ENCODE results near the gene SESN1.

The SESN1 gene

DNA sequence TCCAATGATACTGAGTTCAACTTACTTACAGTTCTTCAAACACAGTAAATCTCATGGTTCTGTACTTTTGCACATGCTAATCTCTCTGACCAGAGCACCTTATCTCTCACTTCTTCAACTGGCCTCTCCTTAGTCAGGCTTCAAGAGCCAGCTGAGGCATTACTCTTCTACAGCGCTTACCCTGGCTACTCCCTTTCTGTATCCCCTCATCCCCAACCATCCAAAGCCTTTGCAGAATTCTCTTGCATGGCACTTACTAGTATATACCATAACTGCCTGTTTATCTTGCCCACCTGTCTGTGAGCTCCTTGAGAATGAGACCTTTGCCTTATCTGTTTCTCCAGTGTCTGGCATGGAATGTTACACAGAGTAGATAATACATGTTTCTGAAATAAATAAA lies 49.2 kb downstream of the SESN1 start:
- no peak for ATAC-seq (replicated peaks)
- Mint-ChIP-seq H3K27ac (no peak overlapping the region), H3K9me3 (peaks cover 4% of the 10 kb centered on the region in 2 donors), H3K27me3 (no peaks in the 10 kb centered on the region), H3K4me3 (no peak overlapping the region), H3K36me3 (peaks cover 0 to 3% of the 10 kb centered on the region in 2 donors), H3K4me1 (peaks cover 6 to 8% of the 10 kb centered on the region in 2 donors)
- no peak for DNase-seq

DNA sequence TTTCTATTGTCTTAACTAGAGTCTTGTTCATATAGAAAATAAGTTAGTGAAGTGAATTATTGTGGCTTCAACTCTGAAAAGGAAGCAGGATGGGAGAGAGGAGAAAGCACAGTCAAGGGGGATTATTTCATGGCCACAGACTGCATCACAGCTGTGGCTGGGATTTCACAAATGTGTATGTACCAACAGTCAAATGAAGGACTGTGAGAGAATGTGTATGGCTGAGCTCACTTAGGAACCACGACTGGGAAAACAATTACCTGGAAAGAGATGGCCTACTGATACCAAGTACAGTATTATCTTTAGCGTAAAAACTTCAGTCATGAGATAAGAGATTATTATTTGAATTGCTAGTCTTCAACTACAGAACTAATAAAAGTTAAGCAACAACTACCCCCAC lies 54.9 kb downstream of the SESN1 start:
- no peak overlapping the region for H3K4me3 Mint-ChIP-seq
- H3K9me3 Mint-ChIP-seq = peaks cover 0 to 3% of the 10 kb centered on the region in 2 donors
- H3K4me1 Mint-ChIP-seq = peaks cover 16 to 30% of the 10 kb centered on the region in 2 donors
- H3K36me3 Mint-ChIP-seq = no peaks in the 10 kb centered on the region
- peak in 1 of 2 donors; percentile 74 for ATAC-seq (replicated peaks)
- DNase-seq = no peak
- no peak overlapping the region for H3K27ac Mint-ChIP-seq
- H3K27me3 Mint-ChIP-seq = no peaks in the 10 kb centered on the region

DNA sequence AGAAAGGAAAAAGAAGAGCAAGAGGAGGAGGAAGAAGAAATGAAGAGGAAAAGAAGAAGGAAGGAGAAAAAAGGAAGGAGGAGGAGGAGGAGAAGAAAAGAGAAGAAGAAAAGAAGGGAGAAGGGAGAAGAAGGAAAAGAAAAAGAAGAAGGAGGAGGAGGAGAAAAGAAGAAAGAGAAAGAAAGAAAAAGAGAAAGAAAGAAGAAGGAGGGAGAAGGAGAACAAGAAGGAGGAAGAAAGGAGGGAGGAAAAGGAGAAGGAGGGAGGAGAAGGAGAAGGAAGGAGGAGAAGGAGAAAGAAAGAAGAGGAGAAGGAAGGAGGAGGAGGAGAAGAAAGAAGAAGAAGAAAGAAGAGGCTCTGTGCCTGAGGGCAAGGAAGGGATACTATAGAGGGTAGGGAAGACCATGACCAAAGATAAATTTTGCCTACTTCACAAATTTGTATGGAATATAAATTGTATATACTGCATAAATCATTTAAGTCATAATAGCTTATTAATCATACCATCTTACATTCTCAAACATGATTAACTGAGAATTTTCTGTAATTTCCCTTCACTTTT lies 55.7 kb downstream of the SESN1 start:
- Mint-ChIP-seq H3K4me1 (peaks cover 16 to 30% of the 10 kb centered on the region in 2 donors), H3K9me3 (peaks cover 0 to 3% of the 10 kb centered on the region in 2 donors), H3K27me3 (no peaks in the 10 kb centered on the region), H3K36me3 (no peaks in the 10 kb centered on the region), H3K4me3 (no peak overlapping the region), H3K27ac (no peak overlapping the region)
- ATAC-seq (replicated peaks) (no peak), DNase-seq (no peak)

DNA sequence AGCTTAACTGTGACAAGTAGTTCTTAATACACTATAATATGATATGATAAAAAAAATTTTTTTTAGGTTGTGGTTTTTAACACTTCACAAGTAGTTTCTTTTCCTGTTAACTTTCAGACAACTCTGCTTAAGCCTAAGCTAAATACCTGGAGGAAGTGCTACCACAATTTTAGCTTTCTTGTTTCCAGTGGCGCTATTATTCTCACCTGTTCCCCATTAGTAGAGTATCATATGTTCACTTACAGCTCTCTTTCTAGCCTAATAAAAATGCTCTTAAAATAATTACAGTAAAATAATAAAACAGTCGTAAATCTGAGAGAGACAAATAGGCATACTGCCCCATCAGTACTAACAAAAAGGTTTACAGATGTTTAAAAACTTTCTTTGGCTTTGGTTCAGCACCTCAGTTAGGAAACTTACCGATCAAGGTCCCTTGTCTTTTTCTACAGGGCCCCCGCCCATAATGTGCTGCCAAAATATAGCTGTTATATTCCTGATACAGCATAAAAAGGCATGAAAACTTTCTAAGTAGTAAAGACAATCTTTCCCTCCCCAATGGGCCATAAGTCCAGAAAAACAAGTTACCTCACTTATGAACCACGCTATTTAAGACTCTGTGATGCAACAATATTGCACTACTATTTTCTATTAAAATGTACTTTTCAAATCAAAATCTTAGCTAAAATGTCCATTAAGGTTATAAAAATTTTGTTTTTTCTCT lies 57.9 kb downstream of the SESN1 start:
- peak in 1 of 2 donors; percentile 50 for ATAC-seq (replicated peaks)
- Mint-ChIP-seq H3K4me3 (no peak overlapping the region), H3K9me3 (peaks cover 0 to 3% of the 10 kb centered on the region in 2 donors), H3K36me3 (no peaks in the 10 kb centered on the region), H3K27me3 (no peaks in the 10 kb centered on the region), H3K27ac (no peak overlapping the region), H3K4me1 (peaks cover 15 to 30% of the 10 kb centered on the region in 2 donors)
- no peak for DNase-seq

DNA sequence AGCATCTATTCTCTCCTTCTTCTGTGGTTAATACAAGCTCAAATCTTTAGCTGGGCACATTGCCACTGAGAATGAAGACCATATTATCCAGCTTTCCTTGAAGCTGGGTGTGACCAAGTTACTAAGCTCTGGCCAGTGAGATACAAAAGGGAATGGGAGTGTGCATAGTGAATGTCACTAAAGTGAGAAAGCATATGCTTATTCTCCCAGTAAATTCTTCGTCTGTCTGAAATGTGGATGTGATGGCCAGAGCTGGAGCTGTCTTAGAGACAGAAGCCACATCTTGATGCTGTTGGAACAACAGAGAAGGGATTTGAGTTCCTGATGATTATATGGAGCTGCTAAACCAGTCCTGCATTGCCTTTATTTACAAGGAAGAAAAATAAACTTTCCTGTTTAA lies 60.1 kb downstream of the SESN1 start:
- Mint-ChIP-seq H3K4me1 (peaks cover 12 to 26% of the 10 kb centered on the region in 2 donors), H3K4me3 (no peak overlapping the region)

DNA sequence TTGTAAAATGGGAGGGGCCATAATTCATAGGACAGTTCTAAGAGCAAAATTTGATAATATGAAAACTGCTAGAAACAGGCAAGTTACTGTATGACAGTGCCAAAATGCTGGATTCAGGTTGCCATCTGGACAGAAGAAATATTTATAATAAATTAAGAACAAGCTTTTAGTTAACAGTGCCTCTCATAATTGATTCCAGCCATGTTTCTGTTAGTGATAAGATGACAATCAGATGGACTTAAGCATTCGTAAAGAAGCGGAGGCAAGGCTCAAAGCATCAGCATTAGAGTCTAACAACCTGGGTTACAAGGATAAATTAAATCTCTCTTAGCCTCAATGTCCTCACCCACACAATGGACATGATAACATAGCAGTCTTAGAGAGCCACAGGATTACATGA lies 61.0 kb downstream of the SESN1 start:
- H3K4me3 Mint-ChIP-seq = no peak overlapping the region
- peaks cover 10 to 20% of the 10 kb centered on the region in 2 donors for H3K4me1 Mint-ChIP-seq
- ATAC-seq (replicated peaks) (no peak), DNase-seq (no peak)
- peaks cover 0 to 3% of the 10 kb centered on the region in 2 donors for H3K9me3 Mint-ChIP-seq
- H3K27ac Mint-ChIP-seq = no peak overlapping the region
- H3K27me3 Mint-ChIP-seq = no peaks in the 10 kb centered on the region
- H3K36me3 Mint-ChIP-seq = no peaks in the 10 kb centered on the region

More for the DNA sequence above, 60.1 kb downstream of the SESN1 start:
- no peak for ATAC-seq (replicated peaks)
- no peak overlapping the region for H3K27ac Mint-ChIP-seq
- H3K27me3 Mint-ChIP-seq = no peaks in the 10 kb centered on the region
- H3K36me3 Mint-ChIP-seq = no peaks in the 10 kb centered on the region
- no peak for DNase-seq
- peaks cover 0 to 3% of the 10 kb centered on the region in 2 donors for H3K9me3 Mint-ChIP-seq

DNA sequence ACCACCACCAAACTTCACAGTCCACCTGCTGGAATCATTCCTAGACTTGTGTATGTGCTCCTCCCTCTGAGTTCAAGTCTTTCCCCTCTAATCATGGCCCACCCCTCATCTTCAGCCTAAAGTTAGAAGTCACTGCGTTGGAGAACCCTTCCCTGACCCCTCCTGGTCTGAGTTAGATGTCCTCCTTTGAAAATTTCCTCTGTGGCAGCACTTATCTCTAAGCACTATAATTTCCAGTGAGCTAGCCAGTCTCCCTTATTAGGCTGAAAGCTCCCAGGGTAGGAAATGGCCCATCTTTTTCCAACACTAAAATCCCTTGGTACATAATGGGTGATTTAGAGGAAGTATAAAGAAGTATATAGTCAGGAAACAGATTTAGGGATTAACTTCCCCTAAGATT lies 63.2 kb downstream of the SESN1 start:
- no peaks in the 10 kb centered on the region for H3K27me3 Mint-ChIP-seq
- H3K36me3 Mint-ChIP-seq = no peaks in the 10 kb centered on the region
- ATAC-seq (replicated peaks) = no peak
- no peak for DNase-seq
- peaks cover 3 to 4% of the 10 kb centered on the region in 2 donors for H3K4me1 Mint-ChIP-seq
- H3K27ac Mint-ChIP-seq = no peak overlapping the region
- H3K9me3 Mint-ChIP-seq = peaks cover 0 to 2% of the 10 kb centered on the region in 2 donors
- no peak overlapping the region for H3K4me3 Mint-ChIP-seq

DNA sequence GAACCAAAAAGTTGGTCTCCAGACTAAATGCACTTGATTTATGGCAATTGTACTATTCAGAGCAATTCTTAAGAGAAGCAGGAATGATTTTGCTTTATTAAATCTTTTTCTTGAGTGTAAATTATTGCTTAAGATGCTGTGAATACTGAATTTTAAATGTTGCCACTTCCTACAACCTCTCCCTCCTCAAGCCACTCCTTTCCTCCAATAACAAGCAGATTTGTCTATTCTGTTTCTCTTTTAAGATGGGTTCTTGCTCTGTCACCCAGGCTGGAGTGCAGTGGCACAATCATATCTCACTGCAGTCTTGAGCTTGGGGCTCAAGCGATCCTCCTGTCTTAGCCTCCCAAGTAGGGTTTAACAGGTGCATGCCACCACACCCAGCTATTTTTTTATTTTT lies 65.3 kb downstream of the SESN1 start:
- ATAC-seq (replicated peaks) = no peak
- Mint-ChIP-seq H3K4me3 (no peak overlapping the region), H3K27ac (no peak overlapping the region), H3K9me3 (no peaks in the 10 kb centered on the region), H3K27me3 (no peaks in the 10 kb centered on the region), H3K4me1 (peaks cover 7 to 21% of the 10 kb centered on the region in 2 donors), H3K36me3 (no peaks in the 10 kb centered on the region)
- no peak for DNase-seq

DNA sequence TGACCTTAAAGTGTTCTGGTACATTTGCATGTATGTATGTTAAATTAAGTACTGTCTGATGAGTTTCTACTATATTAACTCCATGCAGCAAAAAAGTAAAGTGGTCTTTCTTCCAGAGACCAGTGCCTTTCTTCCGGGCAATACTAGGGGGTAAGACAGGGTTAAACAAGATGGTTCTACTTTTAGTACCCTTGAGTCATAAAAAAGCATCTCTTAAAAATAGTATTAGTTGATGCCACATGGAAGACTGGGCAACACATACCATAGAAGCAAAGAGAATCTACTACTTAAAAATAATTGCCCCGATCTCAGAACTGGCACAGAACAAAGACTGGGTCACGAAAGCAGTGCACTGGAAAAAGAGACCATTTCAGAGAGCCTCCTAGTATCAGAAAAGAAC lies 66.2 kb downstream of the SESN1 start:
- DNase-seq = no peak
- ATAC-seq (replicated peaks) = no peak
- H3K4me1 Mint-ChIP-seq = peaks cover 7 to 27% of the 10 kb centered on the region in 2 donors
- no peak overlapping the region for H3K27ac Mint-ChIP-seq
- no peaks in the 10 kb centered on the region for H3K9me3 Mint-ChIP-seq
- no peaks in the 10 kb centered on the region for H3K27me3 Mint-ChIP-seq
- H3K4me3 Mint-ChIP-seq = no peak overlapping the region
- no peaks in the 10 kb centered on the region for H3K36me3 Mint-ChIP-seq

DNA sequence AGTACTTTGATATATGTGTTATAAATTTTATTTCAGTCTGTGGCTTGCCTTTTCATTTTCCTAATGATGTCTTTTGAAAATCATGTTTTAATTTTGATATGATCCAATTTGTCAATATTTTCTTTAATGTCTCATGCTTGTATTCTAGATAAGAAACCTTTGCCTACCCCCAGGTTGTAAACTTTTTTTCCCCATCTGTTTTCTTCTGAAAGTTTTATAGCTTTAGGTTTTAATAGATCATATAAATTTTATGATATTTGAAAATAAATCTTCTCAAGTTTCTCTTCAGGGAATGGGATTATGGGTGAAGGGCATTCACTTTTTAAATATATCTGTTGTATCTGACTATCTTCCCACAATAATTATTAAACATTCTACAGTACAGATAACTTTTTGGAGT lies 66.7 kb downstream of the SESN1 start:
- no peak for ATAC-seq (replicated peaks)
- Mint-ChIP-seq H3K27me3 (no peaks in the 10 kb centered on the region), H3K36me3 (no peaks in the 10 kb centered on the region), H3K4me3 (no peak overlapping the region), H3K27ac (no peak overlapping the region), H3K4me1 (peaks cover 9 to 32% of the 10 kb centered on the region in 2 donors), H3K9me3 (no peaks in the 10 kb centered on the region)
- DNase-seq = no peak

DNA sequence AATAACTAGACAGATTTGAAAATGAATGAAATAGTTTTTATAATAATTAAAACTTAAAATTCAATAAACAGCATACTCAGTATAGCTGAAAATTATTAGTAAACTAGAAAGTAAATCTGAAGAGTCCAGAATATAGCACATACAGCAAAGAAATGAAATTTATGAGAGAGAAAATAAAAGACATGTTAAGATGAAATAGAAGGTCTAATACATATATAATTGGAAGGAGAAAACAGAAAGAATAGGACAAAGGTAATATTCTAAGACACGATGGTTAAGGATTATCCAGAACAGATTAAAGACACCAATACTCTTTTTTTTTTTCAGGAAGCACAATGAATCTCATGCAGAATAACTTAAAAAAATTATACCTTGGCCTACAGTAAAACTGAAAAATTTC lies 69.0 kb downstream of the SESN1 start:
- no peak overlapping the region for H3K4me3 Mint-ChIP-seq
- no peaks in the 10 kb centered on the region for H3K27me3 Mint-ChIP-seq
- H3K36me3 Mint-ChIP-seq = no peaks in the 10 kb centered on the region
- DNase-seq (no peak), ATAC-seq (replicated peaks) (no peak)
- H3K4me1 Mint-ChIP-seq = peaks cover 10 to 36% of the 10 kb centered on the region in 2 donors
- H3K9me3 Mint-ChIP-seq = no peaks in the 10 kb centered on the region
- H3K27ac Mint-ChIP-seq = no peak overlapping the region

DNA sequence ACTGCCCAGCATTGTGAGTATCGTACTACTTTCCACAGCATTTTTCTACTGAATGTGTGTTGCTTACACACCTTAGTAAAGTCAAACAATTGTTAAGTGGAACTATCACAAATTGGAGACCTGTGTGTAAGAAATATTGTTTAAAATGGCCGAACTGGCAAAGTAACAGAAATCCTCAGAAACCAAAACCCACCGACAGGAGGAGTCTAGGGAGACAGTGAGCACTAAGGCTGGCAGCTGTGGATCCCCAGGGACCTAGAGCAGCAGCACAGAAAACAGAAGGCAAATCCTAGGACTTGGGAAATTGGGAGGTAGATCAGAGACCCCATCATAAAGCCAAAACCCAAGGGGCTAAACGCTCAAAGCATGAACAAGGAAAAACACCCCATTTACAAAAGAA lies 69.9 kb downstream of the SESN1 start:
- Mint-ChIP-seq H3K9me3 (no peaks in the 10 kb centered on the region), H3K36me3 (no peaks in the 10 kb centered on the region), H3K27me3 (no peaks in the 10 kb centered on the region), H3K4me3 (no peak overlapping the region), H3K27ac (no peak overlapping the region), H3K4me1 (peaks cover 10 to 39% of the 10 kb centered on the region in 2 donors)
- DNase-seq (no peak), ATAC-seq (replicated peaks) (no peak)

DNA sequence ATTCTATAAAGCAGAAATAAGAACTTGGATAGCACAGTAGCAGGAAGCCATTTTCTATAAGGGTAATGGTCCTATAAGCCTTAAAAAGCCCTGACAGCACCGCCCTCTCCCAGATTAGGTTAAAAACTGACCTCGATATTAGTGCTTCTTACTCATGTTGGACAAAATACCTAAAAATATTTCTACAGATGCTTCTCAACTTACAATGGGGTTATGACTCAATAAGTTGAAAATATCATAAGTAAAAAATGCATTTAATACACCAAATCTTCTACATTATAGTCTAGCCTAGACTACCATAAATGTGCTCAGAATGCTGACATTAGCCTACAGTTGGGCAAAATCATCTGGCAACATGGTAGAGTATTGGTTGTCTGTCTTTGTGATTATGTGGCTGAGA lies 70.3 kb downstream of the SESN1 start:
- Mint-ChIP-seq H3K27me3 (no peaks in the 10 kb centered on the region), H3K27ac (no peak overlapping the region), H3K36me3 (no peaks in the 10 kb centered on the region), H3K4me3 (no peak overlapping the region), H3K9me3 (no peaks in the 10 kb centered on the region), H3K4me1 (peaks cover 10 to 41% of the 10 kb centered on the region in 2 donors)
- DNase-seq = no peak
- no peak for ATAC-seq (replicated peaks)

DNA sequence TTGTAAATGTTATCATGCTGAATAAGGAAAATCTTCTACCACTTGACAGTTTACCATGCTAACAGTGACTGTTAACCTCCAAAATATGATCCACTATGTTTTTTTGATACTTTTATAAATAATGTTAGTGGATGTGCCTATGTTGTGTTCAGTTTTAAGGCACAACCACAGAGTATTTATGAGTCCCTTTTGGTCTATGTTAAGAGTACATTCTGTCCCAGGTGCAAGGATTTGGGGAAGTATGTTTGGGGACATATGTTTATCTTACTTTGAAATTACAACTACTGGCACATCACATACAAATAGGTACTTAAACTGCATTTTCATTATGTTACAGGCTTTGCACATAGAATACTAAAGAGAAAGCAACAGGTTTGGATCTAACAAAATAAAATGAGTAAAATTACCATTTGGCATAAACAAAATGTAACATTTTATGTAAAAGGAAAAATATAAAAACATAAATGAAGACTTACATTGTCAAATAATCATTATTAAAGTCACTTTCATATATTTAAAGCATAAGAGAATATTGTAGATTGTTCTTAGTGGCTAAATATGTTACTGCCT lies 71.2 kb downstream of the SESN1 start:
- Mint-ChIP-seq H3K27me3 (no peaks in the 10 kb centered on the region), H3K4me3 (no peak overlapping the region), H3K27ac (no peak overlapping the region), H3K4me1 (peaks cover 14 to 47% of the 10 kb centered on the region in 2 donors), H3K36me3 (no peaks in the 10 kb centered on the region), H3K9me3 (no peaks in the 10 kb centered on the region)
- ATAC-seq (replicated peaks) (no peak), DNase-seq (no peak)

DNA sequence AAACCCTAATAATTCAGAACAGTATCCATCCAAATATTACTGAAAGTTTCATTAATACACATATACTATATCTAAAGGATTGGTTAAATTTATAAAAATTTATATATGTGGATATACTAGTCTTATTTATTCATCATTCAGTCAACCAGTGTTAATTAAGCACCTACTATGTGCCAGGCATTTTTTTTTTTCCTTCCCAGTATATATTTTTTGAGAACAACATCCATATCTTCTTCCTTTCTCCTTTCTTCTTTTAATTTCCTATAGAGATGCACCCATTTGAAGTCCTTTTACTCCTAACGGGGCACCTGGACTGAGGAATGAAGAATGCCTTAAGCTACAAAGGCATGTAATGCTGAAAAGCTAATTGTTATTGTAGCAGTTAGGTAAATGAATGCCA lies 72.8 kb downstream of the SESN1 start:
- no peaks in the 10 kb centered on the region for H3K27me3 Mint-ChIP-seq
- H3K36me3 Mint-ChIP-seq = no peaks in the 10 kb centered on the region
- no peak overlapping the region for H3K27ac Mint-ChIP-seq
- DNase-seq (no peak), ATAC-seq (replicated peaks) (no peak)
- no peak overlapping the region for H3K4me3 Mint-ChIP-seq
- H3K4me1 Mint-ChIP-seq = peaks cover 14 to 47% of the 10 kb centered on the region in 2 donors
- H3K9me3 Mint-ChIP-seq = no peaks in the 10 kb centered on the region
